HepG2 (cell line): Measurements from ENCODE around the gene ZSCAN32. TPM values are rescaled to one million over a fixed set of nuclear protein-coding genes. Genes with fewer than 3 reads are reported as not detected.

Experiments used
- ARID5B ChIP-seq: IDR thresholded peaks from 2 replicates; pipeline ENCODE4 v1.4.0; 2020; ENCODE audit warnings: mild to moderate bottlenecking, missing genetic modification reagents
- ASH2L ChIP-seq: fragments of 300-600, 200-600 bp; sonication (generic); IDR thresholded peaks from 2 replicates; pipeline ENCODE4 v1.7.0; 2017; ENCODE audit warnings: low read depth, mild to moderate bottlenecking, moderate library complexity, mixed read lengths, low read length; ENCODE audit not compliant: insufficient read length
- BCL6 ChIP-seq: IDR thresholded peaks from 2 replicates; pipeline ENCODE4 v1.6.1; 2016; ENCODE audit warnings: missing genetic modification reagents, missing compliant biosample characterization
- CBX2 ChIP-seq, 2 experiments: fragments of 200-600 bp in 1 of 2; sonication (generic); formaldehyde crosslinking in 1 of 2; IDR thresholded peaks; 2 replicates each; pipeline versions ENCODE4 v1.7.0 to v1.8.1; 2018 to 2022; ENCODE audit warnings: low read depth in 2 of 2, low read length in 1 of 2, mild to moderate bottlenecking in 1 of 2, missing genetic modification reagents in 1 of 2
- CHD2 ChIP-seq: IDR thresholded peaks from 2 replicates; pipeline ENCODE4 v1.6.1; 2011; ENCODE audit warnings: low read depth, low read length, improper control_type of control experiment
- JUNB ChIP-seq: sonication (generic); formaldehyde crosslinking; IDR thresholded peaks from 2 replicates; pipeline ENCODE4 v1.8.0; 2022; ENCODE audit warnings: missing genetic modification reagents, mild to moderate bottlenecking, borderline replicate concordance
- POLR2A ChIP-seq, 2 experiments: IDR thresholded peaks; 2 replicates each; pipeline ENCODE4 v1.6.1; 2011; ENCODE audit warnings: low read depth in 2 of 2, low read length in 2 of 2, mild to moderate bottlenecking in 1 of 2, moderate library complexity in 1 of 2; ENCODE audit not compliant: insufficient read depth in 1 of 2
- RARG ChIP-seq: sonication (generic); formaldehyde crosslinking; IDR thresholded peaks from 2 replicates; pipeline ENCODE4 v1.4.0; 2020; ENCODE audit warnings: low read depth, mild to moderate bottlenecking, missing genetic modification reagents
- RBAK ChIP-seq: sonication (generic); formaldehyde crosslinking; IDR thresholded peaks from 2 replicates; pipeline ENCODE4 v1.5.1; 2020; ENCODE audit warnings: mild to moderate bottlenecking, missing genetic modification reagents
- RBM22 ChIP-seq: fragments of 200-400 bp; formaldehyde crosslinking; optimal IDR thresholded peaks from 2 replicates; pipeline ENCODE3; 2017; ENCODE audit warnings: mild to moderate bottlenecking, low read length, moderate library complexity
- TBL1XR1 ChIP-seq: fragments of 150-350 bp; IDR thresholded peaks from 2 replicates; pipeline ENCODE4 v1.6.1; 2014; ENCODE audit warnings: borderline replicate concordance, low read length; ENCODE audit not compliant: partially characterized antibody
- TCF12 ChIP-seq, 2 experiments: fragments of 450-650 bp in 1 of 2; sonication (generic) in 1 of 2; formaldehyde crosslinking in 1 of 2; IDR thresholded peaks; 2 replicates each; pipeline versions ENCODE4 v1.6.1 to v1.8.0; 2017 to 2022; ENCODE audit warnings: antibody characterized with exemption in 1 of 2, mild to moderate bottlenecking in 1 of 2, missing genetic modification reagents in 1 of 2, moderate library complexity in 1 of 2
- ZFP82 ChIP-seq: sonication (generic); formaldehyde crosslinking; IDR thresholded peaks from 2 replicates; pipeline ENCODE4 v1.5.1; 2020; ENCODE audit warnings: mild to moderate bottlenecking, missing genetic modification reagents, borderline replicate concordance
- ZFY ChIP-seq: sonication (generic); formaldehyde crosslinking; IDR thresholded peaks from 2 replicates; pipeline ENCODE4 v1.4.0; 2020; ENCODE audit warnings: missing genetic modification reagents
- ZNF264 ChIP-seq: sonication (generic); formaldehyde crosslinking; IDR thresholded peaks from 2 replicates; pipeline ENCODE4 v1.4.0; 2020; ENCODE audit warnings: missing genetic modification reagents
- ZNF446 ChIP-seq: sonication (generic); formaldehyde crosslinking; IDR thresholded peaks from 2 replicates; pipeline ENCODE4 v1.5.0; 2020; ENCODE audit warnings: mild to moderate bottlenecking, missing genetic modification reagents
- ZNF557 ChIP-seq: sonication (generic); formaldehyde crosslinking; IDR thresholded peaks from 2 replicates; pipeline ENCODE4 v1.4.0; 2020; ENCODE audit warnings: missing genetic modification reagents
- ZNF773 ChIP-seq: sonication (generic); formaldehyde crosslinking; IDR thresholded peaks from 2 replicates; pipeline ENCODE4 v1.4.0; 2020; ENCODE audit warnings: missing genetic modification reagents, borderline replicate concordance
- polyA plus RNA-seq, 8 experiments: library from polyadenylated mRNA; depleted of rRNA in 3 of 8; stranded (reverse) in 7 of 8; unstranded in 1 of 8; fragments of >200 nt; fragmentation: Illumina TruSeq in 4 of 8; extraction: Trizol in 4 of 8; gene quantifications; 2 replicates each; pipeline versions ENCODE4 v1.2.1 to v1.2.3, GENCODE V29; 2011 to 2016; ENCODE audit warnings: low read depth in 4 of 8, missing spikeins in 1 of 8, mixed read lengths in 1 of 8; ENCODE audit not compliant: insufficient read depth in 1 of 8
- total RNA-seq, 5 experiments: library from RNA; depleted of rRNA; stranded (reverse); fragments of >200 nt; fragmentation: Illumina TruSeq; extraction: Trizol; gene quantifications; 2 replicates each; pipeline ENCODE4 v1.2.3, GENCODE V29; 2016; ENCODE audit warnings: low read depth in 1 of 5
- TF ChIP-seq, protein P1 (sequence below): sonication (generic); formaldehyde crosslinking; IDR thresholded peaks from 2 replicates; pipeline ENCODE4 v1.5.0; 2020; ENCODE audit warnings: mild to moderate bottlenecking, low read depth, missing genetic modification reagents, borderline replicate concordance
- TF ChIP-seq, protein P2 (sequence below): fragments of 450-650 bp; IDR thresholded peaks from 2 replicates; pipeline ENCODE4 v1.6.1; 2016
- TF ChIP-seq, protein P3 (sequence below): sonication (generic); formaldehyde crosslinking; IDR thresholded peaks from 2 replicates; pipeline ENCODE4 v1.5.0; 2020; ENCODE audit warnings: missing genetic modification reagents

ZSCAN32 gene
- total and polyA plus RNA-seq, 2 of the 13 experiments (the other 11 are each of a cell fraction or from before 2014, with no cell fraction given), result 10.7 to 12.8 TPM

- peak; percentile 63; the same call in 1 of the 2 replicates for TF ChIP-seq ZNF557 (CRISPR knock-in tag)
- TF ChIP-seq CBX2 (IDR thresholded peaks at IDR 0.05; ENCODE audit: low read depth, low read length), result no peak
- no peak for TF ChIP-seq CBX2 (CRISPR knock-in tag; IDR thresholded peaks at IDR 0.05; ENCODE audit: low read depth)
- peak; percentile 28 for TF ChIP-seq TBL1XR1
- peak; percentile 45; the same call in 1 of the 2 replicates for TF ChIP-seq JUNB
- TF ChIP-seq ZNF446 (CRISPR knock-in tag), result peak; percentile 89
- TF ChIP-seq ZNF264 (CRISPR knock-in tag), result no peak
- peak; percentile 96 for TF ChIP-seq ZFY (CRISPR knock-in tag)
- TF ChIP-seq POLR2A (IDR thresholded peaks at IDR 0.05; ENCODE audit: insufficient read depth in 1 of 2, low read depth in 2 of 2, low read length in 2 of 2), result peak; percentile 81 to 92
- TF ChIP-seq CHD2, result peak; percentile 71
- TF ChIP-seq, protein P1, sequence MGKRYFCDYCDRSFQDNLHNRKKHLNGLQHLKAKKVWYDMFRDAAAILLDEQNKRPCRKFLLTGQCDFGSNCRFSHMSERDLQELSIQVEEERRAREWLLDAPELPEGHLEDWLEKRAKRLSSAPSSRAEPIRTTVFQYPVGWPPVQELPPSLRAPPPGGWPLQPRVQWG (CRISPR knock-in tag), result no peak
- TF ChIP-seq, protein P2, sequence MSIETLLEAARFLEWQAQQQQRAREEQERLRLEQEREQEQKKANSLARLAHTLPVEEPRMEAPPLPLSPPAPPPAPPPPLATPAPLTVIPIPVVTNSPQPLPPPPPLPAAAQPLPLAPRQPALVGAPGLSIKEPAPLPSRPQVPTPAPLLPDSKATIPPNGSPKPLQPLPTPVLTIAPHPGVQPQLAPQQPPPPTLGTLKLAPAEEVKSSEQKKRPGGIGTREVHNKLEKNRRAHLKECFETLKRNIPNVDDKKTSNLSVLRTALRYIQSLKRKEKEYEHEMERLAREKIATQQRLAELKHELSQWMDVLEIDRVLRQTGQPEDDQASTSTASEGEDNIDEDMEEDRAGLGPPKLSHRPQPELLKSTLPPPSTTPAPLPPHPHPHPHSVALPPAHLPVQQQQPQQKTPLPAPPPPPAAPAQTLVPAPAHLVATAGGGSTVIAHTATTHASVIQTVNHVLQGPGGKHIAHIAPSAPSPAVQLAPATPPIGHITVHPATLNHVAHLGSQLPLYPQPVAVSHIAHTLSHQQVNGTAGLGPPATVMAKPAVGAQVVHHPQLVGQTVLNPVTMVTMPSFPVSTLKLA, result peak; percentile 64
- TF ChIP-seq, protein P3, sequence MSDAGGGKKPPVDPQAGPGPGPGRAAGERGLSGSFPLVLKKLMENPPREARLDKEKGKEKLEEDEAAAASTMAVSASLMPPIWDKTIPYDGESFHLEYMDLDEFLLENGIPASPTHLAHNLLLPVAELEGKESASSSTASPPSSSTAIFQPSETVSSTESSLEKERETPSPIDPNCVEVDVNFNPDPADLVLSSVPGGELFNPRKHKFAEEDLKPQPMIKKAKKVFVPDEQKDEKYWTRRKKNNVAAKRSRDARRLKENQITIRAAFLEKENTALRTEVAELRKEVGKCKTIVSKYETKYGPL, result no peak
- no peak for TF ChIP-seq RBAK (CRISPR knock-in tag)
- TF ChIP-seq ASH2L, result peak; percentile 82
- TF ChIP-seq ARID5B (CRISPR knock-in tag), result peak; percentile 32; the same call in 1 of the 2 replicates
- peak; percentile 83 for TF ChIP-seq ZFP82 (CRISPR knock-in tag)
- peak; percentile 26; the same call in 1 of the 2 replicates for TF ChIP-seq ZNF773 (CRISPR knock-in tag)
- no peak for TF ChIP-seq RBM22
- TF ChIP-seq RARG (CRISPR knock-in tag), result no peak
- TF ChIP-seq TCF12 (IDR thresholded peaks at IDR 0.05), result no peak
- TF ChIP-seq TCF12 (CRISPR knock-in tag; IDR thresholded peaks at IDR 0.05), result 0 out of 2 replicates have a peak, but pooled peaks have one; percentile 47
- 0 out of 2 replicates have a peak, but pooled peaks have one; percentile 9 for TF ChIP-seq BCL6 (CRISPR knock-in tag)
Observed at GRCh38 chr16:3400779-3401688, at the start of gene ZSCAN32, which contains the start of gene ZNF174 (continued).
